ENCODE measurements around the gene TENM4.

Gene TENM4

GRCh38 chr11:79342236-79342635 is 98.6 kb downstream of the TENM4 start:
- Histone ChIP-seq H3K4me1 (ENCODE audit: control insufficient read depth in 1 of 2, insufficient read depth in 2 of 2, low read length in 2 of 2) (no peaks in the 10 kb centered on the region), H3K27me3 (ENCODE audit: low read depth, low read length) (no peaks in the 10 kb centered on the region), H3K27ac (ENCODE audit: low read length) (no peak overlapping the region), H3K9me3 (ENCODE audit: control insufficient read depth in 1 of 2, low read length in 2 of 2) (no peaks in the 10 kb centered on the region), H3K36me3 (ENCODE audit: control insufficient read depth in 1 of 2, insufficient read depth in 2 of 2, low read length in 2 of 2) (no peaks in the 10 kb centered on the region), H3K4me3 (ENCODE audit: low read depth in 1 of 2, low read length in 2 of 2) (no peak overlapping the region)

DNA sequence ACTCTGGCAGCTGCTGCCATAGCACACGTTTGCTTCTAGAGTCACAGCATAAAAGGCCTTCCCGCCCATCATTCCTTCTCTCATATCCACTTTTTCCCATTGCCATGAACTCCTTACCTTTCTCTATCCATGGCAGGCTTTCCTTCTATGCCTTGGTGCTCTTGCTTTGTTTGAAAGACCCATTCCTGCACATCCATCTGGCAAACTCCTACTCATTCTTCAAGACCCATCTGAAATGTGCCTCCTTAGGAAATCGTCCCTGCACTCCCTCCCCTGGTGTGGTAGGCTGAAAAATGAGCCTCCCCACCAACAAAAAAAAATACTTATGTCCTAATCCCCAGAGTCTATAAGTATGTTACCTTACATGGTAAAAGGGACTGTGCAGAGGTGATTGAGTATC is 100.3 kb downstream of the TENM4 start:
- no peak overlapping the region for H3K4me3 ChIP-seq (ENCODE audit: low read depth in 1 of 2, low read length in 2 of 2)
- H3K9me3 ChIP-seq (ENCODE audit: control insufficient read depth in 1 of 2, low read length in 2 of 2) = no peaks in the 10 kb centered on the region
- no peaks in the 10 kb centered on the region for H3K27me3 ChIP-seq (ENCODE audit: low read depth, low read length)
- no peaks in the 10 kb centered on the region for H3K36me3 ChIP-seq (ENCODE audit: control insufficient read depth in 1 of 2, insufficient read depth in 2 of 2, low read length in 2 of 2)
- no peaks in the 10 kb centered on the region for H3K4me1 ChIP-seq (ENCODE audit: control insufficient read depth in 1 of 2, insufficient read depth in 2 of 2, low read length in 2 of 2)
- H3K27ac ChIP-seq (ENCODE audit: low read length) = no peak overlapping the region

- H3K4me1 ChIP-seq (ENCODE audit: control insufficient read depth in 1 of 2, insufficient read depth in 2 of 2, low read length in 2 of 2) = no peaks in the 10 kb centered on the region
- H3K4me3 ChIP-seq (ENCODE audit: low read depth in 1 of 2, low read length in 2 of 2) = no peak overlapping the region
- H3K27me3 ChIP-seq (ENCODE audit: low read depth, low read length) = no peaks in the 10 kb centered on the region
- H3K36me3 ChIP-seq (ENCODE audit: control insufficient read depth in 1 of 2, insufficient read depth in 2 of 2, low read length in 2 of 2) = no peaks in the 10 kb centered on the region
- H3K9me3 ChIP-seq (ENCODE audit: control insufficient read depth in 1 of 2, low read length in 2 of 2) = no peaks in the 10 kb centered on the region
- no peak overlapping the region for H3K27ac ChIP-seq (ENCODE audit: low read length)
Measured at GRCh38 chr11:79336797-79337517, 103.9 kb downstream of the TENM4 start.

DNA sequence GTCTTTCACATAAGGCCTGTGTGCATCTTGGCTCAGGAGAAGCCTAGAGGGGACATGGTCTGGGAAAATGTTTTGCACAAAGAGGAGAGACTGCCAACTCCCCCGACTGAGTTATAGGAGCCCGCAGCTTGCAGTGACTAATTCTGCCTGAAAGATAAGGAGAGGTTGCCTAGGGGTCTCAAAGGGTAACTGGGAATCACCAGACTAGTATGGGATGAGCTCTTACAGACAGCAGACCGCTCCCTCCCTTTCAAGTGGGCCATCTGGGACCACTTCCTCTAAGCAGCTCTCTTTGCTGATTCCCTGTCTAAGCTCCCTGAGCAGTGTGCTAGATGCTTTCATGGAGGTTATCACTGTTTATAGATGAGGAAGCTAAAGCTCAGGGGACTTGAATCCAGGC is 105.1 kb downstream of the TENM4 start:
- no peaks in the 10 kb centered on the region for H3K9me3 ChIP-seq (ENCODE audit: control insufficient read depth in 1 of 2, low read length in 2 of 2)
- no peak overlapping the region for H3K27ac ChIP-seq (ENCODE audit: low read length)
- H3K4me1 ChIP-seq (ENCODE audit: control insufficient read depth in 1 of 2, insufficient read depth in 2 of 2, low read length in 2 of 2) = no peaks in the 10 kb centered on the region
- H3K27me3 ChIP-seq (ENCODE audit: low read depth, low read length) = no peaks in the 10 kb centered on the region
- H3K36me3 ChIP-seq (ENCODE audit: control insufficient read depth in 1 of 2, insufficient read depth in 2 of 2, low read length in 2 of 2) = no peaks in the 10 kb centered on the region
- H3K4me3 ChIP-seq (ENCODE audit: low read depth in 1 of 2, low read length in 2 of 2) = no peak overlapping the region

DNA sequence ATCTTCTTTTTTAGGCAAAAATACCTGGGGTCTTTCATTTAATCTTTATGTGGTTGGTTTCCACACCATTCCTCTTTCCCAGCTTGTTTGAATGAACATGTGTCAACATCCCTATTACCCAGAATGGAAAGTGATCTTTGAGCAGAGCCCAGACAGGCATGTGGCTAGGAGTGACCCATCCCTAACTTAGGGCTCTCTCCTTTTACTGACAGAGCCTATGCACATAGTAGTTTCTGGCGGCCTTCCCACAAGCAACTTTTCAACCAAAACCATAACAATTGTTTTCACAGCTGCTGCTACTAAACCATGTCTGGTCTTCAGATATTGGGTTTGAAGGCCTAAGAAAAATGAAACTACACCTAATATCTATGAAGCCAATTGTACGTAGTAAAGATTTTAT is 107.5 kb downstream of the TENM4 start:
- no peaks in the 10 kb centered on the region for H3K36me3 ChIP-seq (ENCODE audit: control insufficient read depth in 1 of 2, insufficient read depth in 2 of 2, low read length in 2 of 2)
- no peaks in the 10 kb centered on the region for H3K4me1 ChIP-seq (ENCODE audit: control insufficient read depth in 1 of 2, insufficient read depth in 2 of 2, low read length in 2 of 2)
- no peak overlapping the region for H3K4me3 ChIP-seq (ENCODE audit: low read depth in 1 of 2, low read length in 2 of 2)
- H3K27me3 ChIP-seq (ENCODE audit: low read depth, low read length) = no peaks in the 10 kb centered on the region
- no peak overlapping the region for H3K27ac ChIP-seq (ENCODE audit: low read length)
- H3K9me3 ChIP-seq (ENCODE audit: control insufficient read depth in 1 of 2, low read length in 2 of 2) = no peaks in the 10 kb centered on the region

DNA sequence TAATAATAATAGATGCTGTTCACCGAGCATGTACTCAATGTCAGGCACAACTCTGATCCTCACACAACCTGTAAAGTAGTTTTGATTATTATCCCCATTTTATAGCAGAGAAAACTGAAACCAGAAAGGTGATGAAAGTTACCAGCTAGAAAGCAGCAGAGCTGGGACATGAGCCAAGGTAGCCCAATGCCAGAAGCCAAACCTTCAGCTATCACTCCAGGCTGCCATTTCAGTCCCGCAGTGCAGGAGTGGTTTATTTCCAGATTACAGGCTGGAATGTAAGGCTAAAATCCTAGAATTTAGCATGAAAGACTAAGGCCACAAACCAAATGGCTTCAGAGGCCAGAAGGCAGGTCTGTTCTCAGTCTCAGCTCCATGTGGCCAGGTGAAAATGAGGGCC is 108.8 kb downstream of the TENM4 start:
- Histone ChIP-seq H3K36me3 (ENCODE audit: control insufficient read depth in 1 of 2, insufficient read depth in 2 of 2, low read length in 2 of 2) (no peaks in the 10 kb centered on the region), H3K4me1 (ENCODE audit: control insufficient read depth in 1 of 2, insufficient read depth in 2 of 2, low read length in 2 of 2) (no peaks in the 10 kb centered on the region), H3K4me3 (ENCODE audit: low read depth in 1 of 2, low read length in 2 of 2) (no peak overlapping the region), H3K9me3 (ENCODE audit: control insufficient read depth in 1 of 2, low read length in 2 of 2) (no peaks in the 10 kb centered on the region), H3K27ac (ENCODE audit: low read length) (no peak overlapping the region), H3K27me3 (ENCODE audit: low read depth, low read length) (no peaks in the 10 kb centered on the region)

- no peaks in the 10 kb centered on the region for H3K36me3 ChIP-seq (ENCODE audit: control insufficient read depth in 1 of 2, insufficient read depth in 2 of 2, low read length in 2 of 2)
- no peaks in the 10 kb centered on the region for H3K27me3 ChIP-seq (ENCODE audit: low read depth, low read length)
- no peaks in the 10 kb centered on the region for H3K9me3 ChIP-seq (ENCODE audit: control insufficient read depth in 1 of 2, low read length in 2 of 2)
- H3K27ac ChIP-seq (ENCODE audit: low read length) = no peak overlapping the region
- H3K4me3 ChIP-seq (ENCODE audit: low read depth in 1 of 2, low read length in 2 of 2) = no peak overlapping the region
- H3K4me1 ChIP-seq (ENCODE audit: control insufficient read depth in 1 of 2, insufficient read depth in 2 of 2, low read length in 2 of 2) = no peaks in the 10 kb centered on the region
Measured at GRCh38 chr11:79331203-79331901, 109.5 kb downstream of the TENM4 start.

- H3K9me3 ChIP-seq (ENCODE audit: control insufficient read depth in 1 of 2, low read length in 2 of 2) = no peaks in the 10 kb centered on the region
- no peaks in the 10 kb centered on the region for H3K4me1 ChIP-seq (ENCODE audit: control insufficient read depth in 1 of 2, insufficient read depth in 2 of 2, low read length in 2 of 2)
- no peaks in the 10 kb centered on the region for H3K27me3 ChIP-seq (ENCODE audit: low read depth, low read length)
- no peak overlapping the region for H3K27ac ChIP-seq (ENCODE audit: low read length)
- H3K4me3 ChIP-seq (ENCODE audit: low read depth in 1 of 2, low read length in 2 of 2) = no peak overlapping the region
- no peaks in the 10 kb centered on the region for H3K36me3 ChIP-seq (ENCODE audit: control insufficient read depth in 1 of 2, insufficient read depth in 2 of 2, low read length in 2 of 2)
Measured at GRCh38 chr11:79330651-79331050, 110.2 kb downstream of the TENM4 start.

DNA sequence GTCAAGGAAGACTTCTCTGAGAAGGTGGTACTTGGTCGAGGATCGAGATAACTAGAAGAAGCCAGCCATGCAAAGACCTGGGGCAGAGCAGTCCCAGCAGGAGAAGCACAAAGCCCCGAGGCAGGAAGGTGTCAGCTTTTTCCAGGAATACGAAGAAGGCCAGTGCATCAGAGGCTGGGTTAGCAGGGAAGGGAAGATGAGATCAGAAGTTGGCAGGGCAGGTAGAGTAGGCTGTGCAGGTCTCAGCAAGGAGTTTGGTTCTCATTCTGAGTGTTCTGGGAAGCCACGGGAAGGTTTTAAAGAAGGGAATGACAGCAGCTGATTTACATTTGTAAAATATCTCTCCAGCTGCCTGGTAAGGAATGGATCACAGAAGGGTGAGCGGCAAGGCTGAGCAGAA is 111.3 kb downstream of the TENM4 start:
- Histone ChIP-seq H3K27ac (ENCODE audit: low read length) (no peak overlapping the region), H3K4me3 (ENCODE audit: low read depth in 1 of 2, low read length in 2 of 2) (no peak overlapping the region), H3K9me3 (ENCODE audit: control insufficient read depth in 1 of 2, low read length in 2 of 2) (no peaks in the 10 kb centered on the region), H3K36me3 (ENCODE audit: control insufficient read depth in 1 of 2, insufficient read depth in 2 of 2, low read length in 2 of 2) (no peaks in the 10 kb centered on the region), H3K4me1 (ENCODE audit: control insufficient read depth in 1 of 2, insufficient read depth in 2 of 2, low read length in 2 of 2) (no peaks in the 10 kb centered on the region), H3K27me3 (ENCODE audit: low read depth, low read length) (no peaks in the 10 kb centered on the region)

DNA sequence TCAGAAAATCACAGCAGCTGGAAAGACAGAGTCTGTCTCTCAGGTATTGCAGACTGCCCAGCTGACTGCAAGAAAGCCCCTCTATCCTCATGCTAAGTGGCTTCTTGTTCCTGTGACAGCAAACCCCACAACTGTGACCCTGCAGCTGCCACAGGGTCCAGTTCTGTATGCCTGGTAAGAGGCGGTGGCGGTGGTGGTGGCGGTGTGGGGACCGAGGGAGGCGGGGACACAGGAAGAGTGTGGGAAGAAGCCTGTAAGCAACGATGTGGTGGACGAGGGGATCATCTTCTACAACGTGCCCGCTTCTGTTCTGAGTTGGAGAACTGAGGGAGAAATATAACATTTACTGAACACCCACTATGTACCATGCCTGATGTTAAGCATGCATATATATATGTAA is 112.4 kb downstream of the TENM4 start:
- H3K27ac ChIP-seq (ENCODE audit: low read length) = no peak overlapping the region

DNA sequence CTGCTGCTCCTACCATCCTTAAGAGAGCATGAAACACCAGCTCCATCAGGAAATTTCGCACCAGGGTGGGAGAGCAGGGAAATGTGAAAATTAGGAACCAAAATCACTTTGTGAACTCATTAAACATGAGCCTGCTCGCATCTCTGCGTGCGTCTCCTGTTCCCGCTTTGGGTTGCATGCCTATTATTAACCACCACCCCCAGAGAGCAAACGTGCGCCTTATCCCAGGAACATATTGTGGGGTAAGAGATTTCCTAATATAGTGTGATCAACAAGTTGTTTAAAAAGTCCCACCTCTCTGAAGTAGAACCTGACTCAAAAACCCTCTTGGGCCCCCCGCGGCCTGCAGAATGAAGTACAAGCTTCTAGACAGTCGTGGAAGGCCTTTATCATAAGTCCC is 115.0 kb downstream of the TENM4 start:
- no peaks in the 10 kb centered on the region for H3K4me1 ChIP-seq (ENCODE audit: control insufficient read depth in 1 of 2, insufficient read depth in 2 of 2, low read length in 2 of 2)
- H3K9me3 ChIP-seq (ENCODE audit: control insufficient read depth in 1 of 2, low read length in 2 of 2) = no peaks in the 10 kb centered on the region
- H3K27me3 ChIP-seq (ENCODE audit: low read depth, low read length) = no peaks in the 10 kb centered on the region

More for the DNA sequence above, 112.4 kb downstream of the TENM4 start:
- Histone ChIP-seq H3K4me3 (ENCODE audit: low read depth in 1 of 2, low read length in 2 of 2) (no peak overlapping the region), H3K36me3 (ENCODE audit: control insufficient read depth in 1 of 2, insufficient read depth in 2 of 2, low read length in 2 of 2) (no peaks in the 10 kb centered on the region), H3K9me3 (ENCODE audit: control insufficient read depth in 1 of 2, low read length in 2 of 2) (no peaks in the 10 kb centered on the region), H3K27me3 (ENCODE audit: low read depth, low read length) (no peaks in the 10 kb centered on the region), H3K4me1 (ENCODE audit: control insufficient read depth in 1 of 2, insufficient read depth in 2 of 2, low read length in 2 of 2) (no peaks in the 10 kb centered on the region)

DNA sequence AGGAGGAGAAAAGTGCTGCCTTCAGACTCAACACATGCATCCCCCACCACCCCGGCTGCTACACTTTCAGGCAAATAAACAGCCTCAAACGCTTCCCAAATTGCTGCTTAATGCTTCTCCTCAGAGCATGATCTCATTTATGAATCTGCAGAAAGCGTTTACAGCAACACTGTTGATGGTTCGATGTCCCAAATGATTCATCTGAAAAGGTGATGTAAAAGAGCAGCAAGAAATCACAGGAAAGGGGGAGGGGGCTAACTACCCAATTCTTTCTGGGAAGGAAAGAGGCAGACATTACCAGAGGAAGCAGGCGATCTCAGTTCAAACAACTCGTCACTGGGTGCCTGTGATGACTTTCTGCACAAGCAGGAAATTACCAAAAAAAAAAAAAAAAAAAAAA is 119.6 kb downstream of the TENM4 start:
- Histone ChIP-seq H3K27ac (ENCODE audit: low read length) (no peak overlapping the region), H3K4me3 (ENCODE audit: low read depth in 1 of 2, low read length in 2 of 2) (no peak overlapping the region), H3K4me1 (ENCODE audit: control insufficient read depth in 1 of 2, insufficient read depth in 2 of 2, low read length in 2 of 2) (no peaks in the 10 kb centered on the region), H3K9me3 (ENCODE audit: control insufficient read depth in 1 of 2, low read length in 2 of 2) (no peaks in the 10 kb centered on the region), H3K36me3 (ENCODE audit: control insufficient read depth in 1 of 2, insufficient read depth in 2 of 2, low read length in 2 of 2) (no peaks in the 10 kb centered on the region), H3K27me3 (ENCODE audit: low read depth, low read length) (no peaks in the 10 kb centered on the region)

More for the DNA sequence above, 115.0 kb downstream of the TENM4 start:
- Histone ChIP-seq H3K36me3 (ENCODE audit: control insufficient read depth in 1 of 2, insufficient read depth in 2 of 2, low read length in 2 of 2) (no peaks in the 10 kb centered on the region), H3K27ac (ENCODE audit: low read length) (no peak overlapping the region), H3K4me3 (ENCODE audit: low read depth in 1 of 2, low read length in 2 of 2) (no peak overlapping the region)

Data from muscle layer of duodenum (tissue), 2 donors.